ENCODE data around the gene IFT81. TPM values are rescaled to one million over a fixed set of nuclear protein-coding genes. Genes with fewer than 3 reads are reported as not detected.

Gene IFT81
- total RNA-seq, 1 experiment from 2014 or later: 32.9 TPM

- H3K27ac ChIP-seq (ENCODE audit: low read depth, low read length, poor library complexity, severe bottlenecking): no peak overlapping the region
- no TSS peak for BruUV-seq (replicated peaks)
- no peaks in the 10 kb centered on the region for H3K9me3 ChIP-seq (ENCODE audit: low read depth, low read length, poor library complexity, severe bottlenecking)
- ChIA-PET CTCF (no interaction called here), POLR2A (ENCODE audit: low non-redundant PET) (no interaction called here)
- TF ChIP-seq EZH2 (IDR thresholded peaks at IDR 0.05; ENCODE audit: borderline replicate concordance, low read depth, low read length, poor library complexity, severe bottlenecking) (no peak), CTCF (conservative IDR thresholded peaks at IDR 0.05; ENCODE audit: low read depth, low read length) (no peak)
- DNase-seq (ENCODE audit: low spot score): no peak
- H3K36me3 ChIP-seq (ENCODE audit: insufficient read depth, low read length, poor library complexity, severe bottlenecking): no peaks in the 10 kb centered on the region
- no peak overlapping the region for H3K4me3 ChIP-seq (ENCODE audit: low read depth, low read length, poor library complexity, severe bottlenecking)
- intact Hi-C loops (cut with micrococcal nuclease; ENCODE audit: unreplicated experiment): no loop called here
- H3K27me3 ChIP-seq (replicated peaks; ENCODE audit: insufficient read depth, low read depth, low read length, poor library complexity): no peaks in the 10 kb centered on the region
- H3K4me1 ChIP-seq (ENCODE audit: insufficient read depth, low read length, poor library complexity, severe bottlenecking): peaks cover 3% of the 10 kb centered on the region
Observed at GRCh38 chr12:110109837-110110535, 14.2 kb upstream of the IFT81 start.

GRCh38 chr12:110111476-110112334 lies 12.5 kb upstream of the IFT81 start:
- H3K27me3 ChIP-seq (replicated peaks; ENCODE audit: insufficient read depth, low read depth, low read length, poor library complexity): no peaks in the 10 kb centered on the region
- no peaks in the 10 kb centered on the region for H3K9me3 ChIP-seq (ENCODE audit: low read depth, low read length, poor library complexity, severe bottlenecking)
- no peak for DNase-seq (ENCODE audit: low spot score)
- intact Hi-C loops (cut with micrococcal nuclease; ENCODE audit: unreplicated experiment): no loop called here
- peaks cover 3% of the 10 kb centered on the region for H3K4me1 ChIP-seq (ENCODE audit: insufficient read depth, low read length, poor library complexity, severe bottlenecking)
- no TSS peak for BruUV-seq (replicated peaks)
- CTCF ChIA-PET: no interaction called here
- POLR2A ChIA-PET (ENCODE audit: low non-redundant PET): interaction anchor here (0.6 kb wide), 1 partner anchor 55 kb away, joined by 5 read pairs; no protein-coding TSS in a partner anchor
- H3K27ac ChIP-seq (ENCODE audit: low read depth, low read length, poor library complexity, severe bottlenecking): no peak overlapping the region
- TF ChIP-seq CTCF (conservative IDR thresholded peaks at IDR 0.05; ENCODE audit: low read depth, low read length): no peak
- no peak for TF ChIP-seq EZH2 (IDR thresholded peaks at IDR 0.05; ENCODE audit: borderline replicate concordance, low read depth, low read length, poor library complexity, severe bottlenecking)
- H3K36me3 ChIP-seq (ENCODE audit: insufficient read depth, low read length, poor library complexity, severe bottlenecking): no peaks in the 10 kb centered on the region
- no peak overlapping the region for H3K4me3 ChIP-seq (ENCODE audit: low read depth, low read length, poor library complexity, severe bottlenecking)

- intact Hi-C loops (cut with micrococcal nuclease; ENCODE audit: unreplicated experiment): no loop called here
- no peaks in the 10 kb centered on the region for H3K27me3 ChIP-seq (replicated peaks; ENCODE audit: insufficient read depth, low read depth, low read length, poor library complexity)
- no peak overlapping the region for H3K27ac ChIP-seq (ENCODE audit: low read depth, low read length, poor library complexity, severe bottlenecking)
- H3K4me1 ChIP-seq (ENCODE audit: insufficient read depth, low read length, poor library complexity, severe bottlenecking): peaks cover 3% of the 10 kb centered on the region
- no TSS peak for BruUV-seq (replicated peaks)
- no peaks in the 10 kb centered on the region for H3K9me3 ChIP-seq (ENCODE audit: low read depth, low read length, poor library complexity, severe bottlenecking)
- no peaks in the 10 kb centered on the region for H3K36me3 ChIP-seq (ENCODE audit: insufficient read depth, low read length, poor library complexity, severe bottlenecking)
- ChIA-PET CTCF (no interaction called here), POLR2A (ENCODE audit: low non-redundant PET) (no interaction called here)
- no peak for DNase-seq (ENCODE audit: low spot score)
- no peak for TF ChIP-seq CTCF (conservative IDR thresholded peaks at IDR 0.05; ENCODE audit: low read depth, low read length)
- no peak overlapping the region for H3K4me3 ChIP-seq (ENCODE audit: low read depth, low read length, poor library complexity, severe bottlenecking)
Observed at GRCh38 chr12:110112335-110112660, 11.9 kb upstream of the IFT81 start.
